GM12878 (cell line): ENCODE data around the gene ZC3H15. TPM values are rescaled to one million over a fixed set of nuclear protein-coding genes. Genes with fewer than 3 reads are reported as not detected.

Experiments
- ATAC-seq: fragments of 200-7000 bp; cut with Tn5 transposase; 3 replicates; pipeline ENCODE4 v1.9.1; 2020; ENCODE audit warnings: mild to moderate bottlenecking, moderate library complexity
- BruUV-seq: library from RNA; stranded (reverse); fragments of 400-500 nt; replicated peaks from 2 replicates; lab custom pipeline; 2021; lab: Mats Ljungman, UMichigan
- CTCF ChIA-PET: fragments of 300-600 bp; sonication (Branson Sonifier 250); formaldehyde crosslinking; extraction: SDS; loops from one replicate; lab custom pipeline; 2021; ENCODE audit warnings: inconsistent platforms; lab: Yijun Ruan, JAX
- POLR2A ChIA-PET: fragments of 350-600 bp; formaldehyde crosslinking; extraction: SDS; loops from one replicate; lab custom pipeline; 2021; ENCODE audit warnings: inconsistent platforms; lab: Charles Lee
- RAD21 ChIA-PET: fragments of 300-600 bp; sonication (Branson Sonifier 250); formaldehyde crosslinking; loops from one replicate; lab custom pipeline; 2023; ENCODE audit warnings: antibody characterized with exemption; ENCODE audit not compliant: unreplicated experiment; lab: Charles Lee
- SMC1A ChIA-PET: fragments of 300-600 bp; sonication (Branson Sonifier 250); formaldehyde crosslinking; loops from one replicate; lab custom pipeline; 2023; ENCODE audit not compliant: unreplicated experiment, uncharacterized antibody; lab: Charles Lee
- DNase-seq: peaks from one replicate; pipeline ENCODE4 v3.0.0-alpha.2; 2011; ENCODE audit warnings: low read depth, low spot score
- FAIRE-seq: peaks from 3 replicates; lab custom pipeline; 2011; peaks lifted over from hg19 to GRCh38; lab: Jason Lieb, UNC
- H2AFZ ChIP-seq: 2 replicates; pipeline ENCODE4 v1.6.0; 2011; ENCODE audit warnings: low read depth, low read length, control low read depth; ENCODE audit not compliant: control insufficient read depth
- H3K27ac ChIP-seq: 2 replicates; pipeline ENCODE4 v1.5.1; 2011; ENCODE audit warnings: control low read depth; ENCODE audit not compliant: control insufficient read depth, insufficient read depth
- H3K27me3 ChIP-seq, 2 experiments: replicated peaks in 1 of 2; 2 replicates each; pipeline versions ENCODE4 v1.6.0 to v1.6.1; 2011; ENCODE audit warnings: low read length in 1 of 2; ENCODE audit not compliant: control insufficient read depth in 2 of 2, insufficient read depth in 2 of 2
- H3K36me3 ChIP-seq, 2 experiments: 2 replicates each; pipeline ENCODE4 v1.5.1; 2011; ENCODE audit warnings: low read length in 1 of 2; ENCODE audit not compliant: control insufficient read depth in 2 of 2, insufficient read depth in 2 of 2
- H3K4me1 ChIP-seq: 2 replicates; pipeline ENCODE4 v1.6.1; 2011; ENCODE audit warnings: mild to moderate bottlenecking, low read length, moderate library complexity, mixed read lengths; ENCODE audit not compliant: control insufficient read depth, insufficient read depth
- H3K4me2 ChIP-seq: 2 replicates; pipeline ENCODE4 v1.6.0; 2011; ENCODE audit warnings: control low read depth; ENCODE audit not compliant: control insufficient read depth, insufficient read depth
- H3K4me3 ChIP-seq: fragments of 200-600 bp; sonication (generic); 2 replicates; pipeline ENCODE4 v1.5.1; 2016
- H3K79me2 ChIP-seq: 2 replicates; pipeline ENCODE4 v1.6.0; 2011; ENCODE audit warnings: low read length; ENCODE audit not compliant: control insufficient read depth, insufficient read depth
- H3K9ac ChIP-seq: 2 replicates; pipeline ENCODE4 v1.8.0; 2011; ENCODE audit warnings: low read length, control low read depth, mixed read lengths; ENCODE audit not compliant: control insufficient read depth, insufficient read depth
- H3K9me3 ChIP-seq: replicated peaks from 3 replicates; pipeline ENCODE4 v1.5.1; 2011; ENCODE audit warnings: mild to moderate bottlenecking, low read length; ENCODE audit not compliant: control insufficient read depth, insufficient read depth
- H4K20me1 ChIP-seq: 2 replicates; pipeline ENCODE4 v1.6.0; 2011; ENCODE audit not compliant: control insufficient read depth, insufficient read depth
- ATF2 ChIP-seq: IDR thresholded peaks from 2 replicates; pipeline ENCODE4 v1.6.1; 2012; ENCODE audit warnings: low read length, inconsistent platforms
- FOS ChIP-seq: IDR thresholded peaks from 3 replicates; pipeline ENCODE4 v1.6.1; 2011; ENCODE audit warnings: borderline replicate concordance; ENCODE audit not compliant: insufficient read length; ENCODE audit errors: extremely low read depth
- MXI1 ChIP-seq: fragments of 150-350 bp; IDR thresholded peaks from 2 replicates; pipeline ENCODE4 v1.6.1; 2011; ENCODE audit warnings: low read depth, mild to moderate bottlenecking, inconsistent platforms, low read length, improper control_type of control experiment
- NFIC ChIP-seq: IDR thresholded peaks from 2 replicates; pipeline ENCODE4 v1.6.1; 2012; ENCODE audit warnings: low read depth, mild to moderate bottlenecking, inconsistent platforms, low read length, moderate library complexity
- NRF1 ChIP-seq: conservative IDR thresholded peaks from 2 replicates; pipeline ENCODE4 v1.6.1; 2011; ENCODE audit warnings: mild to moderate bottlenecking, low read depth, low read length, improper control_type of control experiment
- PAX8 ChIP-seq: fragments of 450-650 bp; IDR thresholded peaks from 2 replicates; pipeline ENCODE4 v1.6.1; 2017; ENCODE audit warnings: mild to moderate bottlenecking, moderate library complexity
- PRDM15 ChIP-seq: fragments of 450-650 bp; formaldehyde crosslinking; IDR thresholded peaks from 2 replicates; pipeline ENCODE4 v1.4.0; 2020; ENCODE audit warnings: mild to moderate bottlenecking, moderate library complexity
- SKIL ChIP-seq: fragments of 450-650 bp; IDR thresholded peaks from 2 replicates; pipeline ENCODE4 v1.6.1; 2017; ENCODE audit warnings: mild to moderate bottlenecking, low read depth, inconsistent platforms; ENCODE audit not compliant: poor library complexity, severe bottlenecking
- SUPT20H ChIP-seq: IDR thresholded peaks from 2 replicates; pipeline ENCODE4 v1.6.1; 2011; ENCODE audit warnings: low read depth, mild to moderate bottlenecking, low read length, moderate library complexity, borderline replicate concordance; ENCODE audit not compliant: control insufficient read depth
- ZNF592 ChIP-seq: fragments of 450-650 bp; IDR thresholded peaks from 2 replicates; pipeline ENCODE4 v1.6.1; 2017; ENCODE audit warnings: mild to moderate bottlenecking, moderate library complexity
- WGBS: methylation state at CpG from one replicate; pipeline ENCODE4 v1.1.6; 2016; ENCODE audit warnings: low lambda C conversion rate; ENCODE audit not compliant: insufficient replicate concordance, insufficient coverage; ENCODE audit errors: missing lambda C conversion rate; 5-methylcytosine and 5-hydroxymethylcytosine counted together
- in situ Hi-C: fragments of 300-500 bp; cut with MboI; formaldehyde crosslinking; loops from 9 replicates; pipeline ENCODE4 v1.14.3; 2018; ENCODE audit warnings: mixed read lengths
- intact Hi-C: fragments of 100-400 bp; cut with micrococcal nuclease; formaldehyde crosslinking; loops from one replicate; pipeline ENCODE4 v1.14.2; 2022; ENCODE audit not compliant: unreplicated experiment
- polyA plus RNA-seq, 11 experiments: library from polyadenylated mRNA; depleted of rRNA in 4 of 11; unstranded in 6 of 11; stranded (reverse) in 5 of 11; fragments of >200 nt; fragmentation: Nextera tagmentation in 4 of 11; fragmentation: Illumina TruSeq in 1 of 11; extraction: Ambion mirVana in 4 of 11; extraction: Trizol in 1 of 11; gene quantifications; 1 replicate in 1 of 11; 2 replicates in 10 of 11; pipeline versions ENCODE4 v1.2.1 to v1.2.3, GENCODE V29; 2011 to 2016; ENCODE audit warnings: inconsistent platforms in 2 of 11, missing spikeins in 2 of 11, low read depth in 1 of 11
- total RNA-seq, 4 experiments: library from RNA; depleted of rRNA in 3 of 4; stranded (reverse); fragments of >200 nt in 3 of 4; fragmentation: Illumina TruSeq in 1 of 4; extraction: Trizol in 1 of 4; gene quantifications; 2 replicates each; pipeline versions ENCODE4 v1.2.1 to v1.2.3, GENCODE V29; 2013 to 2021

ZC3H15 gene
- total and polyA plus RNA-seq, 10 of the 15 experiments (the other 5 are each of a cell fraction or from before 2014, with no cell fraction given): 51.5 to 152 (median 123) TPM

GRCh38 chr2:186544255-186544675 lies 58.2 kb downstream of the ZC3H15 start (continued):
- TF ChIP-seq ZNF592 (no peak), NFIC (no peak), PRDM15 (CRISPR knock-in tag) (no peak)

- POLR2A ChIA-PET: no interaction called here
- TF ChIP-seq MXI1 (no peak), NRF1 (no peak), FOS (no peak), PAX8 (no peak), SUPT20H (no peak), ATF2 (no peak), SKIL (no peak)
Observed at GRCh38 chr2:186546846-186547245, 60.8 kb downstream of the ZC3H15 start.

More at GRCh38 chr2:186546846-186547245, 60.8 kb downstream of the ZC3H15 start:
- RAD21 ChIA-PET: no interaction called here
- FAIRE-seq (no peak), ATAC-seq (no peak), DNase-seq (no peak)
- Histone ChIP-seq H2AFZ (no peak overlapping the region), H3K4me1 (no peaks in the 10 kb centered on the region), H3K27me3 (no peaks in the 10 kb centered on the region), H3K79me2 (no peaks in the 10 kb centered on the region), H3K27ac (no peak overlapping the region), H4K20me1 (no peaks in the 10 kb centered on the region), H3K36me3 (no peaks in the 10 kb centered on the region), H3K9me3 (no peaks in the 10 kb centered on the region), H3K9ac (no peak overlapping the region), H3K4me2 (no peak overlapping the region), H3K4me3 (no peak overlapping the region)
- CTCF ChIA-PET: interaction anchor here (0.9 kb wide), 1 partner anchor 42 kb away, joined by 3 read pairs; no protein-coding TSS in a partner anchor
- no TSS peak for BruUV-seq
- SMC1A ChIA-PET: interaction anchor here (1.3 kb wide), 1 partner anchor 23 kb away, joined by 4 read pairs; no protein-coding TSS in a partner anchor
- in situ Hi-C loops: no loop called here
- 0% methylated on average over 1 of the region's 1 CpG for WGBS
- intact Hi-C loops: no loop called here
